Measurements from ENCODE around the gene DAP.

DNA sequence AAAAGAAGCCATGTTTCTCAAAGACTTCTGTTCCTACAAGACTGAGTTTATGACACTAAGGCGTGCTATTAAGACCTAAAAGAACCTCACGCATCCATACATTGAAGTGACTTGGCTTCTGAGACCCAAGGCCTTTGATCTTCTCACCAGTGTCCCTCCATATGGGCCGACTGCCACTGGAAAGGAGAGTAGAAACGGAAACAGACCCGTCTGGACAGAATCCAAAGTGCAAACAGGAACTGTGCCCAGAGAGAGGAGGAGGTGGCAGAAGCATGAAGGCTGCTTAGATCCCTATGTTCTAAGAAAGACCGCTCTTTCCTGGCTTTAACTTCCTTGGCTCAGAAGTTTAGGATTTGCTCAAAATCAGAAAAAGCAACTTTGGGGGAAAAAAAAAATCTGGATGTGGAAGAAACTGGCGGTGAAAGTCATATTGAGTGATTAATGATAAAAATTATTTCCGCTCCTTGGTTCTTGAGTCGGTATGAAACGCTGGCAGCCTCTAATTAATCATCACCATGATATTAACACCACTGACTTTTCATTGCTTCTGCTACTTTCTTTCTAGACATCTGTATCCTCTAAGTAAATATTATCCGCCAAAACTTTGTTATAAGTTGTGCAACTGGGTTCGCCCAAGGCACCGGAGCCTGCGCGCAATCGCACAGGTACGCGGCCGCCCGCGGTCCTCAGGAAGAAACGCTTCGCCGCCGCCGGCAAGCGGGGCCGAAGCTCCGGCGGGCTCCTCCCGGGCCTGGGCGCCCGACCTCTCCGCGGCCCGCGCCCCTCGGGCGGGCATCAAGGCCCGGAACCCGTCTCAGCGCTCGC lies 726 bp downstream of the DAP start:
- TF ChIP-seq, protein P1, sequence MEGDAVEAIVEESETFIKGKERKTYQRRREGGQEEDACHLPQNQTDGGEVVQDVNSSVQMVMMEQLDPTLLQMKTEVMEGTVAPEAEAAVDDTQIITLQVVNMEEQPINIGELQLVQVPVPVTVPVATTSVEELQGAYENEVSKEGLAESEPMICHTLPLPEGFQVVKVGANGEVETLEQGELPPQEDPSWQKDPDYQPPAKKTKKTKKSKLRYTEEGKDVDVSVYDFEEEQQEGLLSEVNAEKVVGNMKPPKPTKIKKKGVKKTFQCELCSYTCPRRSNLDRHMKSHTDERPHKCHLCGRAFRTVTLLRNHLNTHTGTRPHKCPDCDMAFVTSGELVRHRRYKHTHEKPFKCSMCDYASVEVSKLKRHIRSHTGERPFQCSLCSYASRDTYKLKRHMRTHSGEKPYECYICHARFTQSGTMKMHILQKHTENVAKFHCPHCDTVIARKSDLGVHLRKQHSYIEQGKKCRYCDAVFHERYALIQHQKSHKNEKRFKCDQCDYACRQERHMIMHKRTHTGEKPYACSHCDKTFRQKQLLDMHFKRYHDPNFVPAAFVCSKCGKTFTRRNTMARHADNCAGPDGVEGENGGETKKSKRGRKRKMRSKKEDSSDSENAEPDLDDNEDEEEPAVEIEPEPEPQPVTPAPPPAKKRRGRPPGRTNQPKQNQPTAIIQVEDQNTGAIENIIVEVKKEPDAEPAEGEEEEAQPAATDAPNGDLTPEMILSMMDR (IDR thresholded peaks at IDR 0.05): no peak
- no peak for TF ChIP-seq POLR2AphosphoS5 (IDR thresholded peaks at IDR 0.05; ENCODE audit: low read depth, low read length)
- TF ChIP-seq, protein P2, sequence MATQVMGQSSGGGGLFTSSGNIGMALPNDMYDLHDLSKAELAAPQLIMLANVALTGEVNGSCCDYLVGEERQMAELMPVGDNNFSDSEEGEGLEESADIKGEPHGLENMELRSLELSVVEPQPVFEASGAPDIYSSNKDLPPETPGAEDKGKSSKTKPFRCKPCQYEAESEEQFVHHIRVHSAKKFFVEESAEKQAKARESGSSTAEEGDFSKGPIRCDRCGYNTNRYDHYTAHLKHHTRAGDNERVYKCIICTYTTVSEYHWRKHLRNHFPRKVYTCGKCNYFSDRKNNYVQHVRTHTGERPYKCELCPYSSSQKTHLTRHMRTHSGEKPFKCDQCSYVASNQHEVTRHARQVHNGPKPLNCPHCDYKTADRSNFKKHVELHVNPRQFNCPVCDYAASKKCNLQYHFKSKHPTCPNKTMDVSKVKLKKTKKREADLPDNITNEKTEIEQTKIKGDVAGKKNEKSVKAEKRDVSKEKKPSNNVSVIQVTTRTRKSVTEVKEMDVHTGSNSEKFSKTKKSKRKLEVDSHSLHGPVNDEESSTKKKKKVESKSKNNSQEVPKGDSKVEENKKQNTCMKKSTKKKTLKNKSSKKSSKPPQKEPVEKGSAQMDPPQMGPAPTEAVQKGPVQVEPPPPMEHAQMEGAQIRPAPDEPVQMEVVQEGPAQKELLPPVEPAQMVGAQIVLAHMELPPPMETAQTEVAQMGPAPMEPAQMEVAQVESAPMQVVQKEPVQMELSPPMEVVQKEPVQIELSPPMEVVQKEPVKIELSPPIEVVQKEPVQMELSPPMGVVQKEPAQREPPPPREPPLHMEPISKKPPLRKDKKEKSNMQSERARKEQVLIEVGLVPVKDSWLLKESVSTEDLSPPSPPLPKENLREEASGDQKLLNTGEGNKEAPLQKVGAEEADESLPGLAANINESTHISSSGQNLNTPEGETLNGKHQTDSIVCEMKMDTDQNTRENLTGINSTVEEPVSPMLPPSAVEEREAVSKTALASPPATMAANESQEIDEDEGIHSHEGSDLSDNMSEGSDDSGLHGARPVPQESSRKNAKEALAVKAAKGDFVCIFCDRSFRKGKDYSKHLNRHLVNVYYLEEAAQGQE (IDR thresholded peaks at IDR 0.05; ENCODE audit: insufficient read depth in 1 of 2, low read depth in 2 of 2, low read length in 1 of 2): no peak
